Measurements from ENCODE around the gene METTL6.

METTL6 gene

GRCh38 chr3:15361494-15362214, 65.7 kb downstream of the METTL6 start:
- peak; percentile 12 for DNase-seq

- no peak for DNase-seq
Measured at GRCh38 chr3:15360788-15361493, 66.4 kb downstream of the METTL6 start.

All from NCI-H69 (cell line).